Activated naive CD8-positive, alpha-beta T cell treated with anti-CD3 and anti-CD28 coated beads, Interleukin-2, amount 10 ng/mL, durations not matched to agents 7 days and 5 days (primary cell): Measurements from ENCODE around the gene MAD1L1. TPM values are rescaled to one million over a fixed set of nuclear protein-coding genes. Genes with fewer than 3 reads are reported as not detected.

ENCODE experiments used
- ATAC-seq: fragments of 150-1000 bp; cut with Tn5 transposase; one replicate; pipeline ENCODE4 v1.10.0; 2021; ENCODE audit warnings: low read depth, moderate library complexity
- POLR2A ChIA-PET: fragments of 350-600 bp; sonication (Branson Sonifier 250); formaldehyde crosslinking; loops from one replicate; lab custom pipeline; 2021; ENCODE audit warnings: antibody characterized with exemption; lab: Charles Lee
- DNase-seq: peaks from one replicate; pipeline ENCODE4 v3.0.0; 2021
- H3K27ac Mint-ChIP-seq: one replicate; pipeline ENCODE4 v1.8.0; 2022; ENCODE audit warnings: mild to moderate bottlenecking, mixed read lengths
- H3K27me3 Mint-ChIP-seq: one replicate; pipeline ENCODE4 v1.8.0; 2022; ENCODE audit warnings: mild to moderate bottlenecking, moderate library complexity, mixed read lengths
- H3K36me3 Mint-ChIP-seq: one replicate; pipeline ENCODE4 v1.8.0; 2021; ENCODE audit warnings: mild to moderate bottlenecking, mixed read lengths
- H3K4me1 Mint-ChIP-seq: one replicate; pipeline ENCODE4 v1.8.0; 2021; ENCODE audit warnings: mixed read lengths
- H3K4me3 Mint-ChIP-seq: one replicate; pipeline ENCODE4 v1.8.0; 2022; ENCODE audit warnings: mild to moderate bottlenecking, moderate library complexity, mixed read lengths
- H3K9me3 Mint-ChIP-seq: one replicate; pipeline ENCODE4 v1.8.0; 2021; ENCODE audit warnings: mixed read lengths
- total RNA-seq, 2 experiments: library from RNA; stranded (reverse); gene quantifications; one replicate each; pipeline ENCODE4 v1.2.3, GENCODE V29; 2021

The MAD1L1 gene
- total RNA-seq, 2 experiments from 2014 or later, result 72.7 to 82.6 TPM

DNA sequence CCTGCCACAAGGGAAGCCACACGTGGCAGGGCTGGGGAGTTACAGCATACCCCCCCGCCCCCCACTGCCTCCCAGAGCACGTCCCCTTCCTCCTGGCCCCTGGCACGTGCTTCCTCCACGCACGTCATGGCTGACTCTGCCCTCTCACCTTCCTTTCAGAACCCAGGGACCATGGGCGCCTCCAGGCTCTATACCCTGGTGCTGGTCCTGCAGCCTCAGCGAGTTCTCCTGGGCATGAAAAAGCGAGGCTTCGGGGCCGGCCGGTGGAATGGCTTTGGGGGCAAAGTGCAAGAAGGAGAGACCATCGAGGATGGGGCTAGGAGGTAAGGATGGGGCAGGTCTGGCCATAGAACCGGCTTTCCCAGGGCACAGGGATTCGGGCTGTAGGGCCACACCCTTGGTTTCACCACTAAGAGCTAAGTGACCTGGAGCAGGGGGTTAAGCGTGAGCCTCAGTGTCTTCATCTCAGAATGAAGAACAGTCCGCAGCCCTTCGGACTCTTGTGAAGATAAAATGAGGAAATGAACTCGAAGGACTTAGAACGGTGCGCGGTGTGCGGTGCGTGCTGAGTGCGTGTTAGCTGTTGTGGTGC, 11.8 kb upstream of the MAD1L1 start:
- H3K4me1 Mint-ChIP-seq, result peaks cover 38% of the 10 kb centered on the region
- H3K9me3 Mint-ChIP-seq, result no peaks in the 10 kb centered on the region
- no peak overlapping the region for H3K4me3 Mint-ChIP-seq
- no peak overlapping the region for H3K27ac Mint-ChIP-seq
- POLR2A ChIA-PET, result interaction anchor here (0.9 kb wide), 1 partner anchor 12 kb away, joined by 3 read pairs; the partner anchor contains the start of gene MAD1L1
- no peaks in the 10 kb centered on the region for H3K27me3 Mint-ChIP-seq
- ATAC-seq (no peak), DNase-seq (no peak)
- peaks cover 26% of the 10 kb centered on the region for H3K36me3 Mint-ChIP-seq

DNA sequence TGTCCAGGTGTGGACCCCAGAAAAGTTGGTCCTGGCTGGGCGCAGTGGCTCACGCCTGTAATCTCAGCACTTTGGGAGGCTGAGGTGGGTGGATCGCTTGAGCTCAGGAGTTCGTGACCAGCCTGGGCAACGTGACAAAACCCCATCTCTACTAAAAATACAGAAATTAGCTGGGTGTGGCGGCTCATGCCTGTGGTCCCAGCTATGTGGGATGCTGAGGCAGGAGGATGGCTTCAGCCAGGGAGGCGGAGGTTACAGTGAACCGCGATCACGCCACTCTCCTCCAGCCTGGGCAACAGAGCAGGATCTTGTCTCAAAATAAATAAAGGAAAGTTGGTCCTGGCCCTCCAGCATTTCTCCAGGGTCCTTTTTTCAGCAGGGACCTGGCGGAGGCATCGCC, 10.7 kb upstream of the MAD1L1 start:
- ATAC-seq (no peak), DNase-seq (no peak)
- POLR2A ChIA-PET, result interaction anchor here (3.0 kb wide), 1 partner anchor 11 kb away, joined by 21 read pairs; the partner anchor contains the start of gene MAD1L1
- Mint-ChIP-seq H3K4me3 (peak overlapping the region; percentile 99), H3K9me3 (no peaks in the 10 kb centered on the region), H3K27me3 (no peaks in the 10 kb centered on the region), H3K36me3 (peaks cover 19% of the 10 kb centered on the region), H3K4me1 (peaks cover 28% of the 10 kb centered on the region), H3K27ac (no peak overlapping the region)

DNA sequence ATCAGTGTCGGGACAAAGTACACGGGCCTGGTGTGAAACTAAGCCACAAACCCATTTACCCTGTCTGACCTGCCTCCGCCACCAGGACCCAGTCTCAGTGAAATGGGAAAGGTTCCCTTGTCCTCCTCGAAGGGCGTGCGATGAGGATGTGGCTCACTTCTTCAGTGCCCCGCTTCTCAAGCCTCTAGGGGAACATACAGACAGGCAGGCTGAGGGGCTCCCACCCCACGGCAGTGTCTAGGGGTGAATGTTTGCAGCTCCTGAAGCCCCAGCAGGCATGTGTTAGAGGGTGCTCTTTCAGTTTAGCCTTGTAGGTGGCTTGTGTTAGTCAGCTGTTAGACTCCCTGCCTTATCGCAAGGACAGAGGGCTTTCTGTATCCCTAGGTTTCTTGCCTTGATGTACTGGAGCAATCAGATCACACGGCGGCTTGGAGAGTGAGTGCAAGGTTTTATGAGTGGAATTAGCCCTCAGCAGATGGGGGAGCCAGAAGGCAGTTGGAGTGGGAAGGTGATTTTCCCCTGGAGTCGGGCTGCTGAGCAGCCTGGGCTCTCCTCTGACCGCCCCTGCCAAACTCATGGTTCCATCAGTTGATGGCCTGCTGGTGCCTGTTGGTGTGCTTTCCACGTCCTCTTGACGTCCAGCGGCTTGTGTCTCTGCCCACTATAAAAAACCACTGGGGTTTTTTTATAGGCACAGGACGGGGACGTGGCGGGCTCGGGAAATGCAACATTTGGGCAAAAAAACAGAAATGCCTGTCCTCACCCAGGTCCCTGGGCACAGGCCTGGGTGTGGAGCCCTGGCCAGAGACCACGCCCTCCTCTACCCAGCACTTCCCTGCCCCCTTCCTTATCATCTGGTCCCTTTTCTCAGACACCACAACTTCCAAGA, 10.0 kb upstream of the MAD1L1 start:
- Mint-ChIP-seq H3K27me3 (no peaks in the 10 kb centered on the region), H3K9me3 (no peaks in the 10 kb centered on the region), H3K4me1 (peaks cover 24% of the 10 kb centered on the region), H3K36me3 (peaks cover 14% of the 10 kb centered on the region), H3K4me3 (peak overlapping the region; percentile 99), H3K27ac (peak overlapping the region; percentile 94)
- DNase-seq (peak; percentile 59), ATAC-seq (peak; percentile 53)
- POLR2A ChIA-PET, result interaction anchor here (0.5 to 3.0 kb wide), 6 partner anchors 10 to 870 kb away, joined by 3 to 21 read pairs (median 4); partner anchors contain the start of genes CHST12, EIF3B, MAD1L1 and SNX8

DNA sequence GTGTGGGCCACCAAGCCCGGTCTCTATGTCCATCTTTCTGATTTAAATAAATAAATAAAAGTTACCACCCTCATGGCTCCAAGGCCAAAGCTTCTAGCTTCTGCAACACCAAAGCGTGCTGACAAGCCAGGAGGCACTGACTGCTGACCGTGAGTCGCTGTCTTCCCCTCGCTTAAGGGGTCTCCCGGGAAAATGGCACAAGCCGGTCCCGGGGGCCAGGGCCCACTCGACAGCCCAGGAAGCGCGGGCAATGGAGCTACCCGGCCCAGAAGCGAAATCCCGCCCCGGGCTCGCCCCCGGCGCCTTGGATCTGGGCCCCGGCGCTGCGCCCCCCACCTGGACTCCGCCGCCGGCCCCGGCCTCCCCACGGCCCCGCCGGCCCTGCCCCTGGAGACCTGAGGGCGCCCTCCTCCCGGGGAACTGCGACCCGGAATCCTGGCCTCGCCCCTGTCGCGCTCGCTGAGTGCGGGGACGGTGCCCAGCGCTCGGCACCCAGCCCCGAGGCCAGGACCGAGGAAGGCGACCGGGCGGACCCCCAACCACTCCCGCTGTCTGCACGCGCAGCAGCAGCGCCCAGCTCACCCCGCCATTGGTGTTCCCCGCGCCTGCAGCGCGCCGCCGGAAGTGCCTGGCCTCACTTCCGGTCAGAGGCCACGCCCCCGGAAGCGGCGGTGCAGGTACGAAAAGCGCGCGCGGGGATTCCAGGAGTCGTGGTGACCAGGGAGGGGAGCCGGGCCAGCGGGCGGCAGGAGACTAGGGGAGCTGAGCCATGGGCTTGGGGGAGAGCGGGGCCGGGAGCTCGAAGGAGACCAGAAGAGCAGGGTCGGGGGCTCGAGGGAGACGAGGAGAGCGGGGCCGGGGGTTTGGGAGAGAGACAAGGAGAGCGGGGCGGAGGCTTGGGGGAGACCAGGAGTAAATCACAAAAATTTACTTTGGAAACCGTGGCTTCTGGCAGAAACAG, 9.1 kb upstream of the MAD1L1 start, which contains the start of the genes MRM2 and NUDT1:
Gene MRM2, minus strand, starts transcription at position 626 of the 961 bp plus-strand sequence. Its CDS starts 36 bp downstream, at position 590.
Gene NUDT1, plus strand, starts transcription at position 647 of the 961 bp plus-strand sequence. CDS start 2,349 bp downstream, outside the sequence.
- Mint-ChIP-seq H3K27ac (peak within 1 kb of the TSS; percentile 94), H3K27me3 (no peaks in the 10 kb centered on the region), H3K4me3 (peak within 1 kb of the TSS; percentile 99), H3K4me1 (peaks cover 24% of the 10 kb centered on the region), H3K9me3 (no peaks in the 10 kb centered on the region), H3K36me3 (peaks cover 15% of the 10 kb centered on the region)
- POLR2A ChIA-PET, result interaction anchor here (0.5 to 3.0 kb wide), 9 partner anchors 9 to 871 kb away, joined by 3 to 21 read pairs (median 4); partner anchors contain the start of genes CHST12, EIF3B, MAD1L1 and SNX8
- ATAC-seq (peak; percentile 80), DNase-seq (peak; percentile 86)

DNA sequence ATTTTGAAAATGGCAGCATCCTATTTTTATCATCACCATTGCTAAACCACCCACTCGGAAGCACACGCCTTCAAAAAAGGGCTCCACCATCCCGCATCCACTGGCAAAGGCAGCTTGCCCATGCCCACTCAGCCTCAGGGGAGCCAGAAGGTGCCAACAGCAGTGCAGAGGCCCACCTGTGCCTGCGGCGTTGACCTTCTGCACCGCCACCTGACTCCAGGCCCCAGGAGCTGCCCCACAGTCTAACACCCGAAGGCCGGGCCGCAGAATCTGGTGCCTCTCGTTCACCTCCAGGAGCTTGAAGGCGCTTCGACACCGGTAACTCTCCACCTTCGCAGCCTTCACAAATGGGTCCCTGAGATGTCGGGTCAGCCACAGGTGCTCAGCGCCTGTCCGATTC, 6.5 kb upstream of the MAD1L1 start:
- Mint-ChIP-seq H3K27ac (no peak overlapping the region), H3K9me3 (no peaks in the 10 kb centered on the region), H3K36me3 (peaks cover 14% of the 10 kb centered on the region), H3K4me1 (peaks cover 13% of the 10 kb centered on the region), H3K27me3 (no peaks in the 10 kb centered on the region), H3K4me3 (no peak overlapping the region)
- POLR2A ChIA-PET, result no interaction called here
- no peak for DNase-seq
- ATAC-seq, result no peak

DNA sequence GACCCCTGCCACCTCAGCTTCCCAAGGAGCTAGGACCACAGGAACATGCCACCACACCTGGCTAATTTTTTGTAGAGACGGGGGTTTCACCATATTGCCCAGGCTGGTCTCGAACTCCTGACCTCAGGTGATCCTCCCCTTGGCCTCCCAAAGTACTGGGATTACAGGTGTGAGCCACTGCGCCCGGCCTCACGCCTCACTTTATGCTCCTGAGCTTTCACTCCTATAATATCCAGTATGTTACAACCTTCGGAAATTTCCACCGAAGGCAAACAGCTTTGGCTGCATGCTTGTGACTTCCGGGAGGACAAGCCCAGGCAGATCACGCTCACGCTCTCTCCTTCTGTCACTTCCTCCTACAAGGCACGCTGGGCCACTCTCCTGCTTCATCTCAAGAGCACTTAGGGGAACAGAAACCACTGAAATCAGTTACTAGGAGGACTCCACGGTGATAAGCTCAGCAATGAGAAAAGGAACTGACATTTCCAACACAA, 4.4 kb upstream of the MAD1L1 start:
- H3K9me3 Mint-ChIP-seq, result no peaks in the 10 kb centered on the region
- POLR2A ChIA-PET, result no interaction called here
- H3K27ac Mint-ChIP-seq, result no peak overlapping the region
- peaks cover 11% of the 10 kb centered on the region for H3K4me1 Mint-ChIP-seq
- H3K27me3 Mint-ChIP-seq, result no peaks in the 10 kb centered on the region
- no peak overlapping the region for H3K4me3 Mint-ChIP-seq
- peaks cover 14% of the 10 kb centered on the region for H3K36me3 Mint-ChIP-seq
- DNase-seq (no peak), ATAC-seq (no peak)

DNA sequence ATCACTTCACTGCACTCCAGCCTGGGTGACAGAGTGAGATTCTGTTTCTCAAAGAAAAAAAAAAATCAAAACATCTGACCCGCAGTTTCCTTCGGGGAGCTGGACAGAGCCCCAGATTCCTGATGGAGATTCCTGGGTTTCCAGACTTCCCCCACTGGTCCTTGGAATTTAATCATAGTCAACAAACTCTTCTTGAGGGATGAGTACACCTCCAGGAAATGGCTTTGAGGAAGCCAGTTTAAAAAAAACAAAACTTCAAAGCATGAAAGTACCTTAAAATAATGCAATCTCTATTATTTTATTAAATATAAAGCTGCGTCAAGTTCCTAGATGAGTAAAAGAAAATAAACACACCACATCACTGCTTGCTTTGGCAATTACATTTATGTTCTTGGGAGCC, 1.2 kb upstream of the MAD1L1 start:
- Mint-ChIP-seq H3K4me1 (peaks cover 10% of the 10 kb centered on the region), H3K27me3 (no peaks in the 10 kb centered on the region), H3K27ac (no peak overlapping the region), H3K36me3 (peaks cover 13% of the 10 kb centered on the region), H3K9me3 (no peaks in the 10 kb centered on the region), H3K4me3 (peak overlapping the region; percentile 58)
- POLR2A ChIA-PET, result interaction anchor here (0.7 kb wide), 1 partner anchor 1260 kb away, joined by 4 read pairs; no protein-coding TSS in a partner anchor
- ATAC-seq (no peak), DNase-seq (no peak)

DNA sequence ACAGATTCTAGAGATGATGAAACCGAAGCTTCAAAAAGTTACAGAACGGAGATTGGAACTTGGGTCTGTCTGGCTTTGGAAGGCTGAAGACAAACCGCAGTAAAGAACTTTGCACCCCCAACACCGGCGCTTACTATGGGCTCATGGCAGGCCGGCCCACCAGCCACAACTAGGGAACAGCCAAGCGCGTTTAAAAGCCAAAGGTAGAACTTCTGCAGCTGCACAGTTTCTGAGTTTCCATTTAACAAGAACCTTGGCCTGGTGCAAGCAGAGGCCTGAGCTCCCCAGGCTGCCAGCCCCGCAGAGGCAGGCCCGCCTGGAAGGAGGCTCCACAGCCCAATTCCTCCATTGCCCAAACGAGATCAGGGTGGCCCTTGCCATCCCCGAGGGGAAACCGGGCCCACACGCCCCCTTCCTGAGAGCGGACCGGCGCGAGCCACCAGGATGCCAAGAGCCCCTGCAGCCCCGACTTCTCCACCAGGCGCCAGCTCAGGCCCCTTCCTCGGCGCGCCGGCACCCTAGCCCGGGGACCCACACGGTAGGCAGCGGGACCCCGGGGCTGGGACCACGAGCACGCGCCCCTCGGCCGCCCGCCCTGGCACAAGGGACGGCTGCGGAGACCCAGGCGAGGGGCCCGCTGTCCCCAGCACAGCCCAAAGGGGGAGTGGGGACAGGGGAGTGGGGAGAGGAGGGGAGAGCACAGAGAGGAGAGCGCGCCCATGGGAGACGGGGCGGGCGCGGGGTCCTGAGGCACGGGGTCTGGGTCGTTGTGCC, 566 bp downstream of the MAD1L1 start:
- POLR2A ChIA-PET, result interaction anchor here (0.6 to 2.2 kb wide), 5 partner anchors 10 to 122 kb away, joined by 3 to 21 read pairs (median 3); partner anchors contain the start of genes MRM2 and NUDT1
- Mint-ChIP-seq H3K4me1 (peaks cover 10% of the 10 kb centered on the region), H3K27me3 (no peaks in the 10 kb centered on the region), H3K4me3 (peak overlapping the region; percentile 89), H3K36me3 (peaks cover 8% of the 10 kb centered on the region), H3K9me3 (no peaks in the 10 kb centered on the region), H3K27ac (peak overlapping the region; percentile 67)
- ATAC-seq, result peak; percentile 37
- peak; percentile 64 for DNase-seq

DNA sequence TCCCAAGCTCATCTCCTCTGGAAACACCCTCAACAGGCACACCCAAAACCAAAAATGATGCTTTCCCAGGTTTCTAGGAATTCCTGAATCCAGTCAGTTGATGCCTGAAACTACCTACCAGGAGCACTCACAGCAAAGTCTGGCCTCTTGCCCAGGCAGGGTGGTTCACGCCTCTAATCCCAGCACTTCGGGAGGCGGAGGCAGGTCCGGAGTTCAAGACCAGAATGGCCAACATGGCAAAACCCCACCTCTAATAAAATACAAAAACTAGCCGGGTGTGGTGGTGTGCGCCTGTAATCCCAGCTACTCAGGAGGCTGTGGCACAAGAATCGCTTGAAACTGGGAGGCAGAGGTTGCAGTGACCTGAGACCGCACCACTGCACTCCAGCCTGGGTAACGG, 1.9 kb downstream of the MAD1L1 start:
- POLR2A ChIA-PET, result interaction anchor here (0.6 kb wide), 1 partner anchor 169 kb away, joined by 3 read pairs; no protein-coding TSS in a partner anchor
- ATAC-seq (no peak), DNase-seq (no peak)
- peaks cover 10% of the 10 kb centered on the region for H3K4me1 Mint-ChIP-seq
- H3K27ac Mint-ChIP-seq, result no peak overlapping the region
- no peaks in the 10 kb centered on the region for H3K27me3 Mint-ChIP-seq
- peaks cover 10% of the 10 kb centered on the region for H3K36me3 Mint-ChIP-seq
- no peaks in the 10 kb centered on the region for H3K9me3 Mint-ChIP-seq
- no peak overlapping the region for H3K4me3 Mint-ChIP-seq

DNA sequence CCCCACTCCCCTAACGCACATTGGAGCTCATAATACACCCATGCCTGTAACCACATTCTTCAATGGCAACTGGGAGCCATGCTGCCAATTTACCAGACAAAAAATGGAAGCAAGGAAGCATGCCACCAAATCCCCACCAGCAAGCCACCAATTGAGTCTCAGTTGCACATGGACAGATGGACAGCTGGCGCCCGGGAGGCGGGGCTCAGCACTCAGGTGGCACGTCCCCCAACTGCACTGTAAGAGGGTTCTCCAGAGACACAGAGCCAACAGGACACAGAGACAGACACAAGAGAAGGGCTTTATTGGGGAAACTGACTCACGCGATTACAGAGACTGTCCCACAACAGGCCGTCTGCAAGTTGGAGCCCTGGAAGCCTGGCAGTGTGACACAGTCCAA, 2.5 kb downstream of the MAD1L1 start:
- peaks cover 14% of the 10 kb centered on the region for H3K36me3 Mint-ChIP-seq
- peaks cover 10% of the 10 kb centered on the region for H3K4me1 Mint-ChIP-seq
- no peak overlapping the region for H3K27ac Mint-ChIP-seq
- POLR2A ChIA-PET, result interaction anchor here (0.6 kb wide), 1 partner anchor 170 kb away, joined by 3 read pairs; no protein-coding TSS in a partner anchor
- H3K4me3 Mint-ChIP-seq, result no peak overlapping the region
- ATAC-seq (no peak), DNase-seq (no peak)
- H3K27me3 Mint-ChIP-seq, result no peaks in the 10 kb centered on the region
- H3K9me3 Mint-ChIP-seq, result no peaks in the 10 kb centered on the region

DNA sequence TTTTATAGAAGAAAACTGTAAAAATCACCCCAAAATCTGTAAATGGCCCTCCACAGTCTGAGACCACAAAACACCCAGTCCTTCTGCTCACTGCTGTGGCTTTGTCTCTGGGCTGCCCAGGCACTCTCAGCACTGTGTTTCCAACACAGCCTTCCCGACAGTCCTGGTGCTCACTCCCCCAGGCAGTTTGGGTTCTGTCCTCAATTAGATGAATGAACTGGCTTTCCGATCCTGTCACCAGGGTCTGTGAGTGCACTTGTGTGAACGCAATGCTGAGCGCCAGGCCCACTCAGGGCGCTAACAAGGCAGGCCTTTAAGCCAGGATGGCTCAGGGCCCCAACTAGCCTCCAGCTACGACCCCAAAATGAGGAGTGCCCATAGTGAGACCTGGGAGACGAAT, 3.3 kb downstream of the MAD1L1 start:
- Mint-ChIP-seq H3K27ac (no peak overlapping the region), H3K27me3 (no peaks in the 10 kb centered on the region), H3K4me1 (peaks cover 10% of the 10 kb centered on the region), H3K4me3 (no peak overlapping the region), H3K9me3 (no peaks in the 10 kb centered on the region), H3K36me3 (peaks cover 12% of the 10 kb centered on the region)
- DNase-seq (no peak), ATAC-seq (no peak)
- POLR2A ChIA-PET, result no interaction called here
